NB4 (cell line): ENCODE measurements around the gene SENP3.

Experiments used
- CTCF ChIP-seq: IDR thresholded peaks from one replicate; pipeline ENCODE4 v1.5.1; 2012; ENCODE audit warnings: low read depth, low read length
- MAX ChIP-seq: IDR thresholded peaks from 2 replicates; pipeline ENCODE4 v1.6.1; 2011; ENCODE audit warnings: low read depth, low read length
- MYC ChIP-seq: IDR thresholded peaks from 2 replicates; pipeline ENCODE4 v1.6.1; 2011; ENCODE audit warnings: low read depth, low read length
- POLR2A ChIP-seq: IDR thresholded peaks from 2 replicates; pipeline ENCODE4 v1.6.1; 2011; ENCODE audit warnings: mild to moderate bottlenecking; ENCODE audit not compliant: insufficient read length; ENCODE audit errors: extremely low read depth

GRCh38 chr17:7570351-7570750 lies 8.6 kb downstream of the SENP3 start:
- no peak for TF ChIP-seq CTCF
- TF ChIP-seq POLR2A = no peak
- no peak for TF ChIP-seq MAX
- no peak for TF ChIP-seq MYC
